ENCODE measurements around the gene GMDS.

Gene GMDS

GRCh38 chr6:1584996-1585668 lies 660.3 kb downstream of the GMDS start:
- TF ChIP-seq, protein P1, sequence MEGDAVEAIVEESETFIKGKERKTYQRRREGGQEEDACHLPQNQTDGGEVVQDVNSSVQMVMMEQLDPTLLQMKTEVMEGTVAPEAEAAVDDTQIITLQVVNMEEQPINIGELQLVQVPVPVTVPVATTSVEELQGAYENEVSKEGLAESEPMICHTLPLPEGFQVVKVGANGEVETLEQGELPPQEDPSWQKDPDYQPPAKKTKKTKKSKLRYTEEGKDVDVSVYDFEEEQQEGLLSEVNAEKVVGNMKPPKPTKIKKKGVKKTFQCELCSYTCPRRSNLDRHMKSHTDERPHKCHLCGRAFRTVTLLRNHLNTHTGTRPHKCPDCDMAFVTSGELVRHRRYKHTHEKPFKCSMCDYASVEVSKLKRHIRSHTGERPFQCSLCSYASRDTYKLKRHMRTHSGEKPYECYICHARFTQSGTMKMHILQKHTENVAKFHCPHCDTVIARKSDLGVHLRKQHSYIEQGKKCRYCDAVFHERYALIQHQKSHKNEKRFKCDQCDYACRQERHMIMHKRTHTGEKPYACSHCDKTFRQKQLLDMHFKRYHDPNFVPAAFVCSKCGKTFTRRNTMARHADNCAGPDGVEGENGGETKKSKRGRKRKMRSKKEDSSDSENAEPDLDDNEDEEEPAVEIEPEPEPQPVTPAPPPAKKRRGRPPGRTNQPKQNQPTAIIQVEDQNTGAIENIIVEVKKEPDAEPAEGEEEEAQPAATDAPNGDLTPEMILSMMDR (IDR thresholded peaks at IDR 0.05; ENCODE audit: extremely low read depth, missing control alignments), result no peak

GRCh38 chr6:1584146-1584545 lies 661.3 kb downstream of the GMDS start:
- no peak for DNase-seq (ENCODE audit: low spot score)
- TF ChIP-seq, protein P1 (IDR thresholded peaks at IDR 0.05; ENCODE audit: extremely low read depth, missing control alignments), result no peak

More at GRCh38 chr6:1584996-1585668, 660.3 kb downstream of the GMDS start:
- no peak for DNase-seq (ENCODE audit: low spot score)

- DNase-seq (ENCODE audit: low spot score), result no peak
- TF ChIP-seq, protein P1 (IDR thresholded peaks at IDR 0.05; ENCODE audit: extremely low read depth, missing control alignments), result no peak
Measured at GRCh38 chr6:1581120-1581991, 664.0 kb downstream of the GMDS start.

- DNase-seq (ENCODE audit: low spot score), result no peak
- TF ChIP-seq, protein P1 (IDR thresholded peaks at IDR 0.05; ENCODE audit: extremely low read depth, missing control alignments), result no peak
Measured at GRCh38 chr6:1580585-1580984, 664.8 kb downstream of the GMDS start.

- no peak for DNase-seq (ENCODE audit: low spot score)
- TF ChIP-seq, protein P1 (IDR thresholded peaks at IDR 0.05; ENCODE audit: extremely low read depth, missing control alignments), result no peak
Measured at GRCh38 chr6:1580109-1580508, 665.3 kb downstream of the GMDS start.

- TF ChIP-seq, protein P1 (IDR thresholded peaks at IDR 0.05; ENCODE audit: extremely low read depth, missing control alignments), result no peak
- no peak for DNase-seq (ENCODE audit: low spot score)
Measured at GRCh38 chr6:1579096-1579495, 666.3 kb downstream of the GMDS start.

Measured in GM20000 (cell line).